IMR-90 (cell line): ENCODE data around the gene RELT. TPM values are rescaled to one million over a fixed set of nuclear protein-coding genes. Genes with fewer than 3 reads are reported as not detected.

Source experiments
- ATAC-seq: fragments of 200-7000 bp; cut with Tn5 transposase; 2 replicates; pipeline ENCODE4 v1.9.1; 2020; ENCODE audit warnings: low read depth, mild to moderate bottlenecking, moderate library complexity
- BruUV-seq: library from RNA; stranded (reverse); fragments of 400-500 nt; replicated peaks from 2 replicates; lab custom pipeline; 2021; lab: Mats Ljungman, UMichigan
- CTCF ChIA-PET: fragments of 300-600 bp; formaldehyde crosslinking; extraction: SDS; loops from one replicate; lab custom pipeline; 2021; ENCODE audit warnings: antibody characterized with exemption; lab: Yijun Ruan, JAX
- POLR2A ChIA-PET: fragments of 300-600 bp; sonication (Branson Sonifier 250); formaldehyde crosslinking; loops from one replicate; lab custom pipeline; 2022; ENCODE audit warnings: antibody characterized with exemption; ENCODE audit not compliant: unreplicated experiment; lab: Charles Lee
- DNase-seq: peaks from one replicate; pipeline ENCODE4 v3.0.0; 2013
- H2AFZ ChIP-seq: replicated peaks from 2 replicates; pipeline ENCODE3; 2013; ENCODE audit warnings: low read length, mild to moderate bottlenecking; ENCODE audit not compliant: poor library complexity
- H2AK5ac ChIP-seq: 2 replicates; pipeline ENCODE4 v1.6.1; 2013; ENCODE audit warnings: low read depth, low read length, inconsistent platforms
- H2AK9ac ChIP-seq: replicated peaks from 2 replicates; pipeline ENCODE3; 2013; ENCODE audit warnings: mild to moderate bottlenecking, low read depth, low read length, moderate library complexity; ENCODE audit not compliant: poor library complexity
- H2BK120ac ChIP-seq: 2 replicates; pipeline ENCODE4 v1.6.1; 2013; ENCODE audit warnings: low read depth, low read length, inconsistent platforms
- H2BK15ac ChIP-seq: 3 replicates; pipeline ENCODE4 v1.6.1; 2013; ENCODE audit warnings: low read depth, low read length, inconsistent platforms
- H2BK20ac ChIP-seq: 2 replicates; pipeline ENCODE4 v1.6.1; 2013; ENCODE audit warnings: low read depth, mild to moderate bottlenecking, inconsistent platforms, low read length, moderate library complexity
- H2BK5ac ChIP-seq: 2 replicates; pipeline ENCODE4 v1.6.1; 2013; ENCODE audit warnings: mild to moderate bottlenecking, low read depth, low read length, inconsistent platforms; ENCODE audit not compliant: poor library complexity, severe bottlenecking
- H3K14ac ChIP-seq: replicated peaks from 2 replicates; pipeline ENCODE4 v1.6.1; 2013; ENCODE audit warnings: low read depth, low read length, inconsistent platforms
- H3K18ac ChIP-seq: 2 replicates; pipeline ENCODE4 v1.6.1; 2013; ENCODE audit warnings: low read depth, low read length, control low read depth
- H3K23ac ChIP-seq: 2 replicates; pipeline ENCODE4 v1.6.1; 2013; ENCODE audit warnings: low read depth, low read length, inconsistent platforms
- H3K27ac ChIP-seq: 2 replicates; pipeline ENCODE4 v1.5.1; 2013; ENCODE audit warnings: mild to moderate bottlenecking, control low read depth, low read length; ENCODE audit not compliant: insufficient read depth
- H3K27me3 ChIP-seq: 2 replicates; pipeline ENCODE4 v1.6.1; 2013; ENCODE audit warnings: low read length; ENCODE audit not compliant: control insufficient read depth, insufficient read depth
- H3K36me3 ChIP-seq: 2 replicates; pipeline ENCODE4 v1.6.1; 2013; ENCODE audit warnings: low read length, mixed read lengths; ENCODE audit not compliant: control insufficient read depth, insufficient read depth
- H3K4ac ChIP-seq: 2 replicates; pipeline ENCODE4 v1.6.1; 2013; ENCODE audit warnings: low read depth, low read length, inconsistent platforms
- H3K4me1 ChIP-seq: 2 replicates; pipeline ENCODE4 v1.6.1; 2013; ENCODE audit warnings: low read length, mixed read lengths; ENCODE audit not compliant: control insufficient read depth, insufficient read depth
- H3K4me2 ChIP-seq: 2 replicates; pipeline ENCODE4 v1.6.1; 2013; ENCODE audit warnings: low read depth, mild to moderate bottlenecking, control low read depth, low read length, moderate library complexity
- H3K4me3 ChIP-seq: 2 replicates; pipeline ENCODE4 v1.5.1; 2013; ENCODE audit warnings: low read depth, mild to moderate bottlenecking, control low read depth, low read length, moderate library complexity; ENCODE audit not compliant: insufficient read depth
- H3K56ac ChIP-seq: 2 replicates; pipeline ENCODE4 v1.6.1; 2013; ENCODE audit warnings: low read length, inconsistent platforms; ENCODE audit not compliant: insufficient read depth; ENCODE audit errors: extremely low read depth
- H3K79me1 ChIP-seq, 2 experiments: 2 replicates each; pipeline ENCODE4 v1.6.1; 2013; ENCODE audit warnings: low read length in 2 of 2, inconsistent platforms in 1 of 2, low read depth in 1 of 2
- H3K9ac ChIP-seq: 2 replicates; pipeline ENCODE4 v1.6.1; 2013; ENCODE audit warnings: low read depth, low read length, control low read depth
- H3K9me1 ChIP-seq: 2 replicates; pipeline ENCODE4 v1.6.1; 2013; ENCODE audit warnings: low read length, inconsistent platforms; ENCODE audit not compliant: insufficient read depth
- H3K9me3 ChIP-seq: 2 replicates; pipeline ENCODE4 v1.6.1; 2013; ENCODE audit warnings: low read length; ENCODE audit not compliant: control insufficient read depth, insufficient read depth
- H4K20me1 ChIP-seq: 2 replicates; pipeline ENCODE4 v1.6.1; 2013; ENCODE audit warnings: low read length, inconsistent platforms; ENCODE audit not compliant: insufficient read depth
- H4K5ac ChIP-seq: 2 replicates; pipeline ENCODE4 v1.6.1; 2013; ENCODE audit warnings: mild to moderate bottlenecking, low read depth, low read length, control low read depth
- H4K8ac ChIP-seq, 2 experiments: 2 replicates each; pipeline ENCODE4 v1.6.1; 2013; ENCODE audit warnings: low read depth in 2 of 2, low read length in 2 of 2, control low read depth in 1 of 2, inconsistent platforms in 1 of 2
- H4K91ac ChIP-seq: 2 replicates; pipeline ENCODE4 v1.6.1; 2013; ENCODE audit warnings: low read depth, low read length, inconsistent platforms; ENCODE audit not compliant: insufficient read depth
- FOS ChIP-seq: fragments of 150-350 bp; IDR thresholded peaks from 2 replicates; pipeline ENCODE4 v1.6.1; 2016; ENCODE audit warnings: low read depth, low read length
- RCOR1 ChIP-seq: IDR thresholded peaks from 2 replicates; pipeline ENCODE4 v1.6.1; 2012; ENCODE audit warnings: mild to moderate bottlenecking, low read length, improper control_type of control experiment; ENCODE audit not compliant: insufficient replicate concordance
- WGBS, 2 experiments: methylation state at CpG; one replicate each; pipeline versions ENCODE4 v1.1.5 to v1.1.7; 2013; ENCODE audit warnings: missing lambda C conversion rate in 2 of 2; ENCODE audit not compliant: insufficient read length in 1 of 2; ENCODE audit errors: extremely low coverage in 2 of 2; 5-methylcytosine and 5-hydroxymethylcytosine counted together
- dilution Hi-C: fragments of 300-500 bp; cut with HindIII; formaldehyde crosslinking; loops from one replicate; pipeline ENCODE4 v1.14.3; 2018; ENCODE audit warnings: low sequenced_read_pairs; ENCODE audit not compliant: unreplicated experiment
- in situ Hi-C: fragments of 300-500 bp; cut with MboI; formaldehyde crosslinking; loops from 3 replicates; pipeline ENCODE4 v1.14.3; 2019; ENCODE audit warnings: low sequenced_read_pairs, inconsistent platforms, mixed read lengths
- intact Hi-C: fragments of 100-400 bp; cut with micrococcal nuclease; formaldehyde crosslinking; loops from 2 replicates; pipeline ENCODE4 v1.10.0; 2022
- polyA plus RNA-seq, 3 experiments: library from polyadenylated mRNA; depleted of rRNA; stranded (reverse); fragments of >200 nt; gene quantifications; 2 replicates each; pipeline ENCODE4 v1.2.3, GENCODE V29; 2012; ENCODE audit warnings: low replicate concordance in 1 of 3
- total RNA-seq: library from RNA; depleted of rRNA; stranded (reverse); fragments of >200 nt; gene quantifications from 2 replicates; pipeline ENCODE4 v1.2.3, GENCODE V29; 2012

RELT gene
- total and polyA plus RNA-seq, 2 of the 4 experiments (the other 2 are of a cell fraction): 2.3 to 5.3 TPM

- DNase-seq (peak; percentile 44), ATAC-seq (no peak)
- no peak overlapping the region for H3K27ac ChIP-seq
- POLR2A ChIA-PET: no interaction called here
- H4K5ac ChIP-seq: no peak overlapping the region
- intact Hi-C loops (no loop called here), dilution Hi-C loops (no loop called here), in situ Hi-C loops (no loop called here)
- no peak overlapping the region for H4K91ac ChIP-seq
- no peaks in the 10 kb centered on the region; the same call in none of the 2 replicates for H3K9me1 ChIP-seq
- no peaks in the 10 kb centered on the region for H4K20me1 ChIP-seq
- H2AFZ ChIP-seq: peak overlapping the region; percentile 36
- no peak overlapping the region for H3K4me3 ChIP-seq
- no peak overlapping the region for H3K14ac ChIP-seq
- H2BK15ac ChIP-seq: no peak overlapping the region
- H3K9me3 ChIP-seq: no peaks in the 10 kb centered on the region
- no TSS peak for BruUV-seq
- no peak overlapping the region for H2BK120ac ChIP-seq
- no peak overlapping the region for H3K23ac ChIP-seq
- no peak overlapping the region for H3K56ac ChIP-seq
- H3K27me3 ChIP-seq: no peaks in the 10 kb centered on the region
- peak overlapping the region; percentile 78 for H2AK9ac ChIP-seq
- 0 out of 2 replicates have a peak overlapping the region, but pooled peaks have one; percentile 2 for H3K4ac ChIP-seq
- TF ChIP-seq RCOR1 (no peak), FOS (peak; percentile 8; the same call in 1 of the 2 replicates)
- CTCF ChIA-PET: interaction anchor here (2.0 kb wide), 1 partner anchor 48 kb away, joined by 12 read pairs; no protein-coding TSS in a partner anchor
- H2AK5ac ChIP-seq: no peak overlapping the region
- no peak overlapping the region for H3K9ac ChIP-seq
- H3K18ac ChIP-seq: no peak overlapping the region
- peaks cover 6% of the 10 kb centered on the region; the same call in 1 of the 2 replicates for H3K4me1 ChIP-seq
- H4K8ac ChIP-seq: no peak overlapping the region
- peaks cover 5% of the 10 kb centered on the region; the same call in 1 of the 2 replicates for H3K36me3 ChIP-seq
- H3K4me2 ChIP-seq: no peak overlapping the region
- H2BK5ac ChIP-seq: no peak overlapping the region
- no peaks in the 10 kb centered on the region; a peak in 1 of 4 replicates for H3K79me1 ChIP-seq
- 50% methylated on average over 1 of the region's 6 CpGs; no CpG with 5 or more reads in 1 of the 2 experiments for WGBS, 2 experiments
- H2BK20ac ChIP-seq: no peak overlapping the region
Observed at GRCh38 chr11:73399159-73399590, 23.0 kb downstream of the RELT start.
